NK-92 (cell line): ENCODE results near the gene CBX8.

Source experiments
- DNase-seq: peaks from one replicate; lab custom pipeline; 2025; ENCODE audit not compliant: unreplicated experiment; lab: John Stamatoyannopoulos, UW

Gene CBX8

DNA sequence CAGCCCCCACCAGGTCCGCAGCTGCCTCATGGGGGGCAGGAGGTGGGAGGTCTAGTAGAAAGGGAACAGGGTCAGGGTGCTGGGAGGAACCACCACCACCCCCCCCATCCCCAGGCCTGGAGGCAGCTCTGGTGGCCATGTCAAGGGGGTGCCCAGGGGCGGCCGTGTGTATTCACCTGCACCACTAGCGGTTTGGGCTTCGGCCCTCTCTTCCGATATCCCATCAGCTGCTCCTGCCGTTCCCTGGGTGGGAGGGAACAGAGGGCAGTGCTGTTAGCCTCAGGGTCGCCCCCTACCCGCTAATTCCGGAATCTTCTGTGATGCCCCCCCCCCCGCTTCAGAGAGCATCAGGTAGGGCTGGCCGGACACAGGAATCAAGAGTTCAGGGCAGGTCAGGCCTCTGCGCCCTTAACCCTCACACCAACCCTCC lies 38.6 kb upstream of the CBX8 start:
- DNase-seq: no peak

DNA sequence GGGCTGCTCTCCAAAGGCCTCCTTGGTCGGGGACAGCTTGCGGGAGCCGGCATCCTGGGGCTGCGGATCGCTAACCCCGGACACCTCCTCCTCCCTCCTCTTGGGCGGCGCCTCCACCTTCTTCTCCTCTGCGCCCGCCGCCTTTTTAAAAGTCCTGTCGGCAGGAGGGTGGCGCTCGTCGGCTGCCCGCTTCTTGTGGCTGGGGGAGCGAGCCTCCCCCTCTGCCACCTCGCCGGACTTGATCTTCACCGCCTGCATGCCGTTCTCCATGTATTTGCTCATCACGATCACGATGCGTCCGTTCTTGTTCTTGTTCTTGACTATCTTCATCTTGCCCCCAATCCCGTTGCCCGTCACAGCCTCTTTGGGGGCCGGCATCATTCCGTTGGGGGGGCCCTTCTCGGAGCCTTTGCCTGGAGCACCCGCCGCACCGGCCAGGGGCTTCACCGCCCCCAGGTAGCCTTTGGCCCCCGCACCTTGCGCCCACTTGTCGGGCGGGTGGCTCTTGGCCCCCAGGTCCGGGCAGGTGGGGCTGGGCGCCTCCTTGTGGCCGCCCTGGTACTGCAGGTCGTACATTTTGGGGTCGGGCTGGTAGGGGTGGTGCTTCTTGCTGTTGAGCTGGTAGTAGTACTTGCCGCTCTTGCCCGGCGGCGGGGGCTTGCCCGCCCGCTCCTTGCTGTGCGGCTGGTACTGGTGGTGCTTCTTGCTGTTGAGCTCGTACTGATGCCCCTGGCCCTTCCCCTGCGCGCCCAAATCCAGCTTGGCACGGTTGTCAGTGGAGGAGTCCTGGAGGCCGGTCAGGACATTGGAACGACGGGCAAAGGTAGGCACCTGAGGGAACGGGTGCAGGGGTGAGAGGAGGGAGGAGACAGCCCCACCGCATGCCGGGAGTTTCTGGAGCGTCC lies 37.9 kb upstream of the CBX8 start:
- no peak for DNase-seq

DNA sequence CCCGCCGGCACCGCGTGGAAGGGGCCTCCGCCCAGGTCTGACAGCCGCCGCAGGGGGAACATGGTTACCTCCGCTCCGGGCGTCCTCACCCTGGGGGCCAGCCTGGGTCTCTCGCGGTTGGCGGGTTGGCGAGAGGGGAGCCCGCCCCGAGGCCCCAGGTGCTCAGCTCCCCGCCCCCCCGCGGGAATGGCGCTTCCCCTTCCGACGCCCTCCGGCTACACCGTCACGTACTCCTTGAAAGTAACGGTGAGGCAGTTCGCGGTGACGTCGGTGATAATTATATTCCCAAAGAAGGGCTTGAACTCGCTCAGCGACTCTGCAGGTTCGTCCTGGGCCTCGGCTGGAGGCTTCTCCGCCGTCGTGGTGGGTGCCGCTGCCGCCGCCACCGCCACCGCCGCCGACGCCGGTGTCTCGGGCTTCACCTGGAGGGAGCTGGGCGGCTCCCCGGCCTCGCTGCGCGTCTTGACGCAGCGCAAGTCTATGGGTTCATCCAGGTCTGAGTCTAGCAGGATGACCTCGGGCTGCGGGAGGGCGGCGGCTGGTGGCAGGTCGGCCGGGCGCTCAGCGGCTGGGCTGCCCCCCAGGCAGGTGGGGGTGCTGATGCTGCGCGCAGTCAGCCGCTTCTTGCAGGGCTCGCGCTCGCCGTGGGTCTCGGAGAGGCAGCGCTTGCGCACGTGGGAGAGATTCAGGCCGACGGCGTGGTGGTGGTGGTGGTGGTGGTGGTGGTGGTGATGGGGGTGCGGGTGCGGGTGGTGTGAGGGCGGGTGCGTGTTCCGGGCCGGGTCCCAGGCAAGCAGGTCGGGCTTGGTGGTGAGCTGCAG lies 37.1 kb upstream of the CBX8 start:
- DNase-seq: no peak

DNA sequence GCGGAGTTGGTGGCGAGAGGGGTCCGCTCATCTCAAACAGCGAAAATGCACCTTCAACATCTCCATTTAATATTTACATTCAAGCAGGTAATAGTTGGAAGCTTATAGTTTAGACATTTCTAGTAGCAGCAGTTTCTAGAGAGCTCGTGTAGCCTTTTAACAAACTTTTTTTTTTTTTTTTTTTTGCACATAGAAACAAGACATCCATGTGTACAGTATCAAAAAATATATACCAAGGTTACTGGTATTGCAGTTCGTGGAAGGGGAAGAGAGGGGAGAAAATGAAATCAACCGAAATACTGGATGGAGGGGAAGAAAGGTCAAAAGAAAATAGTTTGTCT lies 36.2 kb upstream of the CBX8 start:
- no peak for DNase-seq

- no peak for DNase-seq
Measured at GRCh38 chr17:79832218-79833109, 35.6 kb upstream of the CBX8 start.

GRCh38 chr17:79831265-79832217 lies 34.7 kb upstream of the CBX8 start:
- DNase-seq: no peak

DNA sequence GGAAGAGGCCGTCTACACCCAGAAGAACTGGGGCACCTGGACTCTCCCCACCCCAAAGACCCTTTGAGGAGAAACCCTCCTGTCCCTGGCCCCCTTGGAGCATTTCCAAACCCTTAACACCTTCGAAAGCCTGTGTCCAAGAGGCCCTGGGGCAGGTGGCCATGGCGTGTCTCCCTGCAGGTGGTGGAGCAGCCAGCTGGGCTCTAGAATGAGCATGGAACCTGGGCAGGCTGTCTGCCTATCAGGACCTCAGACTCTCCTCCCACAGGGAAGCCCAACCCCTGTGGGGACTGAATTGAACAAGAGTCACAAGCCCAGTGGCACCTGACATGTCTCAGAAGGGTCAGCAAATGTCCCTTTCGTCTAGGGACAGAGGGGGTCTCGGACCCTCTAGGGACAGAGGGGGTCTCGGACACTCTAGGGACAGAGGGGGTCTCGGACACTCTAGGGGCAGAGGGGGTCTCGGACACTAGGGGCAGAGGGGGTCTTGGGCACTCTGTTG lies 33.9 kb upstream of the CBX8 start:
- no peak for DNase-seq

DNA sequence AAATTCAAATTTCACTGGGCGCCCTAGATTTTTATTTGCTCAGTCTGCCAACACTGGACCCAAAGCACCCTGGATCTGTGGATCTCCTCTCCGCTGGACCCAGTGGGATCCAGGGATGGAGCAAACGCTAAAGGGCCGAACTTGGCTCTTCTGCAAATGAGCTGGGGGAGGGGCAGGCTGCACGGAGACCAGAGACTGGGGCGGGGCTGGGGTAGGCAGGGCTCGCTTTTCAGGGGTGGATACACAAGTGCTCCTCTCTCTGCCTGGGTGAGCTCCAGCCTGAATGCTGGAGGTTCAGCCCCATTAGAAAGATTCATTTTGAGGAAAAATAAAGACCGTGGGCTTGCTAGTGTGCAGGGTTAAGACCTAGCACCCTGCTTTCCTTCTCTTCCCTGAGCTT lies 33.4 kb upstream of the CBX8 start:
- DNase-seq: no peak

GRCh38 chr17:79829457-79829856 lies 32.6 kb upstream of the CBX8 start:
- no peak for DNase-seq

DNA sequence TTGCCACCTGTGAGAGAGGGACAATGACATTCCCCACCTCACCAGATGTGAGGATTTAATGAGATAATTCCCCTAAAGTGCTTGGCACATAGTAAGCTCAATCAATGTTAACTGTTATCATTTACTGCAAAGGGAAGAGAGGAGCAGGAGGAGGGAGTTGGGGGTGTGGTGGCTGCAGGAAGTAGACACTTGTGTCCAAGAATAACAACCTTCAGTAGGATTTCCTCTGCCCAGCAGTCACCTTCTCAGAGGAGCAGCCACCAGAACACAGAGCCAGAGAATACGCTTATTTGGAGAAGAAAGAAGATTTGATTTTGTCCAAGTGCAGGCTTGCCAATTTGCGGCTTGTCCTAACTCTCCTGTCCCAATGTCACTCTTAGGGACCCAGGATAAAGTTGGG lies 32.1 kb upstream of the CBX8 start:
- DNase-seq: no peak

DNA sequence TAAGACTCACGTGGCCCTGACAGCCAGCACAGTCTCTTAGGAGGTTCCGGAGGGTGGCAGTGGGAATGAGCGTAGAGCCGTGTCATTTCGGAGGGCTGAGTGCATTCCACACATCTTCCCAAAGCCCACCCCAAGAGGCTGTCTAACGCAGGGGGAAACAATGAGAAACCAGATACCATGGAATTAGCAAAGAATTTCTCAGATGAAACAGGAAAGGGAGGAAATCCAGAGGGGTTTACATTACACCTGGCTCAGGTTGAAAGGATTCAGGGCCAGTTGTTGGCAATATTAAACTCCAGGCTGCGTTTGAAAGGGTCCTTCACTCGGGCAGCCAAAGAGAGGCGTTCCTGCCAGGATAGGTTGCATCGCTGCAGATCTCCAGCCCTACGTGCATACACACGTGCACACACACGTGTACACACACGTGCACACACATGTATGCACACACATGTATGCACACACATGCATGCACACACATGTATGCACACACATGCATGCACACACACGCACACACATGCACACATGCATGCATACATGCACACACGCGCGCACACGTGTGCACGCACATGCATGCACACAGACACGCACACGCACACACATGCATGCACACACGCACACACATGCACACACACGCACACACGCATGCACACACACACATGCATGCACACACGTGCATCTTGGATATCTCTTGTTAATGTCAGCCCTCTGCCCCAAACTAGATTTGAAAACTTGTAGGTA lies 30.1 kb upstream of the CBX8 start:
- DNase-seq: no peak

DNA sequence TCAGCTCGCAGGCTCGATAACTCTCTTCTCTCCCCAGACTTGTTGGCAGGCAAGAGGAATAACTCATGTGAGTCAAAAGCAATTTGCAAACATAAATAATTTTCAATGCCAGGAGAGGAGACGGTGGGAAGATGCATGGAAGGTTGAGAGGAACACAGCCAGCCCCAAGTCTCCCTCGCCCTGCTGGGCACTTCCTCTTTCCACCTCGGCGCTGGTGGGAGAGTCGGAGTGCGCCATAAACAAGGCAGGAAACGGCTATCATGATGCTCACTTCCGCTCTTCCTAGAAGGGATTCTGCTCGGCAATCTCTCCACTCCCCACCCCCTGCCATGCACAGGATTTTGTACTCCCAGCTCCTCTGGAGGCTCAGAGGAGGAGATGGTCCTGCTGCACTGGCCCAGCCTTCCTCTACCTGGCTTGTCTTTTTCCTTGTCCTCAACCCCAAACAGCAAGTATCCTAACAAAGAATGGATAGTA lies 29.4 kb upstream of the CBX8 start:
- no peak for DNase-seq

- DNase-seq: no peak
Measured at GRCh38 chr17:79825580-79825921, 28.7 kb upstream of the CBX8 start.

DNA sequence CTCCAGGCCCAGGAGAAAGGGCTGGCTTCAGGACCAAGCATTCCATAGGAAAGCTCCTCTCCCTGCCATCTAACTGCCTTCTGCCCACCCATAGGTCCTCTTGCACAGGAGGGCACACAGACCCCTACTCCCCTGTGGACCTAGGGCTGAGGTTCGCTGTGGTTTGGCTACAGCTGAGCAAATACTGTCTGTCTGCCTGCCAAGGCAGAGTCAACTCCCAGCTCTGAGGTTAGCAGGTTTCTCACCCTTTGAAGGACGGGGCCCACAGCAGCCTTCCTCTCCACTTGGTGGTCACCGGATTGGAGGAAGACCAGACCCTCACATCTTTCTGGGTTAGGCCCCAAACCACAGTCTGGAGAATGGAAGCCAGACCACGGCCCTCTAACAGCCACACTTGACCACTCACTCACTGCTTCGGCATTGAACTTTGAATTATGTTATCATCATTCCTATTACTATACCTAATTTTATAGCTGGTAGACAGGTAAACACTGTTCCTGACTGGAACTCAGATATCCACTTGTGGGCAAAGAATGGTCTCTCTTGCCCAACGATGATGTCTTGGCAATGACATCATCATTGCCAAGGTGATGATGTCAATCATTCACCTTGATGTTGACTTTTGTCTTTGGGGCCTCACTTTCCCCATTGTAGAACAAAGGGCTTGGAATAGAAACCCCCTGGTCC lies 28.2 kb upstream of the CBX8 start:
- DNase-seq: no peak

- DNase-seq: no peak
Measured at GRCh38 chr17:79824234-79824633, 27.4 kb upstream of the CBX8 start.

- DNase-seq: no peak
Measured at GRCh38 chr17:79822583-79823124, 25.8 kb upstream of the CBX8 start.

DNA sequence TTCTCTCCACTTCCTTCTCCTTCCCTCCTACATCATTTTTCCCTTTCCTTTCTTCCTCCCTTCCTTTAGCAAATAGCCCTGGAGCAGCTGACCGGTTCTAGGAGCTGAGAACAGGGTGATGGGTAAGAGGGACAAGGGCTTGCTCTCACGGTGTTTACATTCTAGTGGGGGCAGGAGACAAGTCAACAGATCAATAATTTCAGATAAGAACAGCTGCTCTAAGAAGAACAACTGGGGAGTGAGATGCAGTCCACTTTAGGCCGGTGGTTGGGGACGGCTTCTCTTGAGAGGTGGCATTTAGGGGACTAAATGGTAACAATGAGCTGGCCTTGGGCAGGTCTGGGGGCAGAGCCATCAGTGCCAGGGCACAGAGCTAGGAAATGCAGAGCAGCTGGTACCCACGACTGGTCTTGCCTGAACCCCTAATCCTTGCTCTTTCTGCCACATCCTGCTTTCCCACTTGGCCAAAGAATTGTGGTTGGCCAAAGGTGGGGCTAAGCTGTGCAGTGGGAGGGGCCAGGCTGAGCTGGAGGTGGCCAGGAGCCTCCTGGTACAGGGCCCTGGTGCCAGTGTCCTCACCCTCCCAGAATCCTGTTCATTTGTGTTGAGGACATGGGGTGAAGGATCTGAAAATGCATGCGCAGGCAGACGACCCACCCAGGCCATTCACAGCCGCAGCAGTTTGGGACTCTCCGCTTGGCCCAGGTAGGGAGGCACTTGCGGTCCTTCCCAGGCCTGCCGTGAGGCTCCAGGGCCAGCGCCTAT lies 24.6 kb upstream of the CBX8 start:
- no peak for DNase-seq

DNA sequence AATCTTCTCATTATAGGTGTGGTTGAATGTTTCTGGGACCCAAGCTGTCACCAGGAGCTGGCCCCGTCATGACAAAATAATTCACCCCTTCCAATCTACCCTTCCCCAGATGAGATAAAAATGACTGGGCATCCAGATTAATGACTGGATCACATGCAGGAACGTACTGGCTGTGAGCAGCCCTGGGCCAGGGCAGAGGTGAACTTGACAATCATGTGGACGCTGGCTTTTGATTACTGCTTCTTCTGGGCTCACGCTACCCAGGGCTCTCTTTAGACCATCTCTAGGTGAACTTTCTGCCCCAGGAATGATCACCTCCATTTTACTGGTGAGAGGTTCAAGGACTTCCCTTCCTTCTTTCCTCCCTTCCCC lies 24.1 kb upstream of the CBX8 start:
- DNase-seq: no peak
